Right hindlimb (tissue), 1 donor: ENCODE data around the gene PDHX.

Experiments used
- DNase-seq: peaks from one replicate; pipeline ENCODE4 v3.0.0-alpha.2; 2018

PDHX gene

GRCh38 chr11:34996958-34997357, 80.5 kb downstream of the PDHX start:
- DNase-seq, result no peak

GRCh38 chr11:34997952-34998528, 81.6 kb downstream of the PDHX start:
- no peak for DNase-seq

- DNase-seq, result no peak
These were observed 83.0 kb downstream of the PDHX start for GRCh38 chr11:34999453-34999852.

- DNase-seq, result no peak
These were observed 86.8 kb downstream of the PDHX start for GRCh38 chr11:35003186-35003585.

GRCh38 chr11:35003658-35004057, 87.2 kb downstream of the PDHX start:
- DNase-seq, result no peak

- DNase-seq, result no peak
These were observed 88.8 kb downstream of the PDHX start for GRCh38 chr11:35005141-35005780.

GRCh38 chr11:35006389-35007128, 90.1 kb downstream of the PDHX start:
- no peak for DNase-seq

GRCh38 chr11:35007277-35007676, 90.9 kb downstream of the PDHX start:
- no peak for DNase-seq

- DNase-seq, result no peak
These were observed 92.9 kb downstream of the PDHX start for GRCh38 chr11:35009191-35009943.

- peak; percentile 71 for DNase-seq
These were observed 93.5 kb downstream of the PDHX start for GRCh38 chr11:35009944-35010342.

- no peak for DNase-seq
These were observed 94.2 kb downstream of the PDHX start for GRCh38 chr11:35010654-35011053.

- DNase-seq, result no peak
These were observed 95.0 kb downstream of the PDHX start for GRCh38 chr11:35011389-35011788.

GRCh38 chr11:35011944-35012343, 95.5 kb downstream of the PDHX start:
- DNase-seq, result no peak

GRCh38 chr11:35012467-35013191, 96.2 kb downstream of the PDHX start:
- DNase-seq, result no peak

- DNase-seq, result no peak
These were observed 97.3 kb downstream of the PDHX start for GRCh38 chr11:35013514-35014233.

GRCh38 chr11:35014346-35014745, 97.9 kb downstream of the PDHX start:
- DNase-seq, result no peak

- DNase-seq, result no peak
These were observed 99.4 kb downstream of the PDHX start for GRCh38 chr11:35015621-35016387.

- DNase-seq, result no peak
These were observed 100.5 kb downstream of the PDHX start for GRCh38 chr11:35016916-35017315.

GRCh38 chr11:35017528-35018342, 101.3 kb downstream of the PDHX start:
- no peak for DNase-seq

- DNase-seq, result peak; percentile 43
These were observed 105.2 kb downstream of the PDHX start for GRCh38 chr11:35021589-35021988.
